HepG2 (cell line): ENCODE data around the gene PLLP.

ENCODE experiments used
- MYC ChIP-seq: sonication (generic); formaldehyde crosslinking; IDR thresholded peaks from 2 replicates; pipeline ENCODE4 v1.9.0; 2021; ENCODE audit warnings: missing genetic modification reagents, borderline replicate concordance
- POLR2AphosphoS5 ChIP-seq: IDR thresholded peaks from 2 replicates; pipeline ENCODE4 v1.6.1; 2012; ENCODE audit warnings: low read depth, low read length
- SMAD3 ChIP-seq: sonication (generic); formaldehyde crosslinking; IDR thresholded peaks from 2 replicates; pipeline ENCODE4 v1.4.0; 2020; ENCODE audit warnings: missing genetic modification reagents
- ZNF101 ChIP-seq: sonication (generic); formaldehyde crosslinking; IDR thresholded peaks from 2 replicates; pipeline ENCODE4 v1.4.0; 2020; ENCODE audit warnings: mild to moderate bottlenecking, low read depth, missing genetic modification reagents, borderline replicate concordance
- ZNF207 ChIP-seq: fragments of 450-650 bp; IDR thresholded peaks from 2 replicates; pipeline ENCODE4 v1.6.1; 2016; ENCODE audit warnings: antibody characterized with exemption, borderline replicate concordance
- TF ChIP-seq, protein P1 (sequence below): IDR thresholded peaks from 2 replicates; pipeline ENCODE4 v1.6.1; 2012; ENCODE audit warnings: low read length, improper control_type of control experiment
- TF ChIP-seq, protein P2 (sequence below): sonication (generic); formaldehyde crosslinking; IDR thresholded peaks from 2 replicates; pipeline ENCODE4 v1.5.0; 2020; ENCODE audit warnings: mild to moderate bottlenecking, missing genetic modification reagents, moderate library complexity
- TF ChIP-seq, protein P3 (sequence below), 2 experiments: sonication (generic) in 1 of 2; formaldehyde crosslinking in 1 of 2; IDR thresholded peaks; 2 replicates each; pipeline versions ENCODE4 v1.4.0 to v1.6.1; 2016 to 2020; ENCODE audit warnings: borderline replicate concordance in 1 of 2, low read depth in 1 of 2, mild to moderate bottlenecking in 1 of 2, missing genetic modification reagents in 1 of 2

DNA sequence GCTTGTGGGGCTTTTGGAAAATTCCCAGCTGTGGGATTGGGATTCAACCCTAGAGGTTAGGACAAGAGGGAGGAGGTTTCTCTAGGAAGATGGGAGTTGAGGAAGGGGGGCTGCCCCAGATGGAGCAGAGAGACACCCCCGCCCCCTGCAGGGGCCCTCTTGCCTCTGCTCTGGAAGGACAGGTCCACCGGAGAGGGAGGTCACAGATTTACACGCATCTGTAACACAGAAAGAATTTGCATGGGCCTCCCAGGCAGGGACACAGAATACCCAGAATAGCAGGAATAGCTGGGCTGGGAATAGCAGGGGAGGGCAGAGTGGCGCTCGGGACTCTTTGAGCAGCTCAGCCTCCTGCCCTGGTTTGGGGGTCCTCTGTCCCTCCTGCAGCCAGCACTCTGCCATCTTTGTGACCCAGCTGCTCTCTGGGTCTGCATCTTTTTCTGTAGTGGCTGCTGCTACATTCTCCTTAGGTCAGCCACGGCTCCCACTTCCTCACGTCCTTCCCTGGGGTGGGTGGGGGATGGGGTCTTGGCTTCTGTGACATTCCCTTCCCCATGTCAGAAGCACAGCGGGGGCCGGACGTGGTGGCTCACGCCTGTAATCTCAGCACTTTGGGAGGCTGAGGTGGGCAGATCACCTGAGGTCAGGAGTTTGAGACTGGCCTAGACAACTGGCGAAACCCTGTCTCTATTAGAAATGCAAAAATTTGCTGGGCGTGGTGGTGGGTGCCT lies 33.9 kb upstream of the PLLP start:
- TF ChIP-seq ZNF101 (CRISPR knock-in tag) (no peak), ZNF207 (no peak), MYC (CRISPR knock-in tag) (no peak), SMAD3 (CRISPR knock-in tag) (no peak), POLR2AphosphoS5 (no peak)
- TF ChIP-seq, protein P1, sequence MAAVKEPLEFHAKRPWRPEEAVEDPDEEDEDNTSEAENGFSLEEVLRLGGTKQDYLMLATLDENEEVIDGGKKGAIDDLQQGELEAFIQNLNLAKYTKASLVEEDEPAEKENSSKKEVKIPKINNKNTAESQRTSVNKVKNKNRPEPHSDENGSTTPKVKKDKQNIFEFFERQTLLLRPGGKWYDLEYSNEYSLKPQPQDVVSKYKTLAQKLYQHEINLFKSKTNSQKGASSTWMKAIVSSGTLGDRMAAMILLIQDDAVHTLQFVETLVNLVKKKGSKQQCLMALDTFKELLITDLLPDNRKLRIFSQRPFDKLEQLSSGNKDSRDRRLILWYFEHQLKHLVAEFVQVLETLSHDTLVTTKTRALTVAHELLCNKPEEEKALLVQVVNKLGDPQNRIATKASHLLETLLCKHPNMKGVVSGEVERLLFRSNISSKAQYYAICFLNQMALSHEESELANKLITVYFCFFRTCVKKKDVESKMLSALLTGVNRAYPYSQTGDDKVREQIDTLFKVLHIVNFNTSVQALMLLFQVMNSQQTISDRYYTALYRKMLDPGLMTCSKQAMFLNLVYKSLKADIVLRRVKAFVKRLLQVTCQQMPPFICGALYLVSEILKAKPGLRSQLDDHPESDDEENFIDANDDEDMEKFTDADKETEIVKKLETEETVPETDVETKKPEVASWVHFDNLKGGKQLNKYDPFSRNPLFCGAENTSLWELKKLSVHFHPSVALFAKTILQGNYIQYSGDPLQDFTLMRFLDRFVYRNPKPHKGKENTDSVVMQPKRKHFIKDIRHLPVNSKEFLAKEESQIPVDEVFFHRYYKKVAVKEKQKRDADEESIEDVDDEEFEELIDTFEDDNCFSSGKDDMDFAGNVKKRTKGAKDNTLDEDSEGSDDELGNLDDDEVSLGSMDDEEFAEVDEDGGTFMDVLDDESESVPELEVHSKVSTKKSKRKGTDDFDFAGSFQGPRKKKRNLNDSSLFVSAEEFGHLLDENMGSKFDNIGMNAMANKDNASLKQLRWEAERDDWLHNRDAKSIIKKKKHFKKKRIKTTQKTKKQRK, result no peak
- TF ChIP-seq, protein P2, sequence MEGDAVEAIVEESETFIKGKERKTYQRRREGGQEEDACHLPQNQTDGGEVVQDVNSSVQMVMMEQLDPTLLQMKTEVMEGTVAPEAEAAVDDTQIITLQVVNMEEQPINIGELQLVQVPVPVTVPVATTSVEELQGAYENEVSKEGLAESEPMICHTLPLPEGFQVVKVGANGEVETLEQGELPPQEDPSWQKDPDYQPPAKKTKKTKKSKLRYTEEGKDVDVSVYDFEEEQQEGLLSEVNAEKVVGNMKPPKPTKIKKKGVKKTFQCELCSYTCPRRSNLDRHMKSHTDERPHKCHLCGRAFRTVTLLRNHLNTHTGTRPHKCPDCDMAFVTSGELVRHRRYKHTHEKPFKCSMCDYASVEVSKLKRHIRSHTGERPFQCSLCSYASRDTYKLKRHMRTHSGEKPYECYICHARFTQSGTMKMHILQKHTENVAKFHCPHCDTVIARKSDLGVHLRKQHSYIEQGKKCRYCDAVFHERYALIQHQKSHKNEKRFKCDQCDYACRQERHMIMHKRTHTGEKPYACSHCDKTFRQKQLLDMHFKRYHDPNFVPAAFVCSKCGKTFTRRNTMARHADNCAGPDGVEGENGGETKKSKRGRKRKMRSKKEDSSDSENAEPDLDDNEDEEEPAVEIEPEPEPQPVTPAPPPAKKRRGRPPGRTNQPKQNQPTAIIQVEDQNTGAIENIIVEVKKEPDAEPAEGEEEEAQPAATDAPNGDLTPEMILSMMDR (CRISPR knock-in tag), result no peak
- TF ChIP-seq, protein P3, sequence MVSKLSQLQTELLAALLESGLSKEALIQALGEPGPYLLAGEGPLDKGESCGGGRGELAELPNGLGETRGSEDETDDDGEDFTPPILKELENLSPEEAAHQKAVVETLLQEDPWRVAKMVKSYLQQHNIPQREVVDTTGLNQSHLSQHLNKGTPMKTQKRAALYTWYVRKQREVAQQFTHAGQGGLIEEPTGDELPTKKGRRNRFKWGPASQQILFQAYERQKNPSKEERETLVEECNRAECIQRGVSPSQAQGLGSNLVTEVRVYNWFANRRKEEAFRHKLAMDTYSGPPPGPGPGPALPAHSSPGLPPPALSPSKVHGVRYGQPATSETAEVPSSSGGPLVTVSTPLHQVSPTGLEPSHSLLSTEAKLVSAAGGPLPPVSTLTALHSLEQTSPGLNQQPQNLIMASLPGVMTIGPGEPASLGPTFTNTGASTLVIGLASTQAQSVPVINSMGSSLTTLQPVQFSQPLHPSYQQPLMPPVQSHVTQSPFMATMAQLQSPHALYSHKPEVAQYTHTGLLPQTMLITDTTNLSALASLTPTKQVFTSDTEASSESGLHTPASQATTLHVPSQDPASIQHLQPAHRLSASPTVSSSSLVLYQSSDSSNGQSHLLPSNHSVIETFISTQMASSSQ (IDR thresholded peaks at IDR 0.05; ENCODE audit: low read depth), result no peak
- TF ChIP-seq, protein P3 (CRISPR knock-in tag; IDR thresholded peaks at IDR 0.05; ENCODE audit: borderline replicate concordance), result no peak
